NCI-H2196 (cell line): ENCODE data around the gene CLEC3A.
"Not testable (repeated sequence)": the region's sequence is repeated elsewhere in the genome, so short reads cannot be mapped to it uniquely, and the experiment has no call there.

Experiments
- DNase-seq: peaks from one replicate; lab custom pipeline; 2025; ENCODE audit not compliant: unreplicated experiment; lab: John Stamatoyannopoulos, UW

Gene CLEC3A

GRCh38 chr16:78028018-78028417, 5.7 kb downstream of the CLEC3A start:
- no peak for DNase-seq

GRCh38 chr16:78034530-78034929, 12.2 kb downstream of the CLEC3A start:
- DNase-seq, result no peak

DNA sequence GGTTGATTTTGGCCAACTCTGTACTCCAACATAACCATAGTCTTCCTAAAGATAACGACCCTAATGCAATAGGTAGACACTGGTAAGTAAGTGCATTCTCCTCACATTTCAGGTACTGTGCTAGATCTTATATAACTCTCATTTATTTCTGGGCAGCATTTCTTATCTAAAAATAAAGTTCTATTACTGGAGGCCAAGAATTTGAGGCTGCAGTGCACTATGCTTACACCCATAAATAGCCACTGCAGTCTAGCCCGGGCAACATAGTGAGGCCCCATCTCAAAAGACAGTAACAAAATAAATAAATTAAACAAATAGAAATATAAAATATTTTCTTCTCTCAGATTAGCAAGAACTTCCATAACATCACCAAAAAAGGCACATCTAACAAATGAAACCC, 12.7 kb downstream of the CLEC3A start:
- DNase-seq, result no peak

GRCh38 chr16:78040396-78040795, 18.0 kb downstream of the CLEC3A start:
- no peak for DNase-seq

- no peak for DNase-seq
Observed at GRCh38 chr16:78045865-78046581, 23.7 kb downstream of the CLEC3A start.

GRCh38 chr16:78048319-78048718, 26.0 kb downstream of the CLEC3A start:
- no peak for DNase-seq

GRCh38 chr16:78050734-78051400, 28.5 kb downstream of the CLEC3A start:
- no peak for DNase-seq

GRCh38 chr16:78057803-78058564, 35.6 kb downstream of the CLEC3A start:
- DNase-seq, result no peak

GRCh38 chr16:78059806-78060205, 37.5 kb downstream of the CLEC3A start:
- not testable (repeated sequence) for DNase-seq

DNA sequence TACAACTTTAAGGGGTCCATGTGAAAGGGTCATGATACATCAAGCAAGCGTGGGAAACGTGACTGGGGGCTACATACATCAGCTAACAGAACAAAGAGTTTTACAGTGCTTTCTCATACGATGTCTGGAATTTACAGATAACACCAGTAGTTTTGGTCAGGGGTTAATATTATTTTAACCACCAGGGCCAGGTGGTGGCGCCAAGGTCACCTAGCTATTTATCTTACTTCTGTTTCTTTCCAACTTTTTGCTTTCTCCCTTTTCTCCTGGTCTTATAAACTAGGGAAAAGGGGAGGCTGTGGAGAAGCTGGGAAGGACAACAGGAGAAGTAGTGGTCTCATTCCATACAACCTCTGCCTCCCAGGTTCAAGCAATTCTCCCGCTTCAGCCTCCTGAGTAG, 37.9 kb downstream of the CLEC3A start:
- no peak for DNase-seq

- DNase-seq, result no peak
Observed at GRCh38 chr16:78060809-78061208, 38.5 kb downstream of the CLEC3A start.

DNA sequence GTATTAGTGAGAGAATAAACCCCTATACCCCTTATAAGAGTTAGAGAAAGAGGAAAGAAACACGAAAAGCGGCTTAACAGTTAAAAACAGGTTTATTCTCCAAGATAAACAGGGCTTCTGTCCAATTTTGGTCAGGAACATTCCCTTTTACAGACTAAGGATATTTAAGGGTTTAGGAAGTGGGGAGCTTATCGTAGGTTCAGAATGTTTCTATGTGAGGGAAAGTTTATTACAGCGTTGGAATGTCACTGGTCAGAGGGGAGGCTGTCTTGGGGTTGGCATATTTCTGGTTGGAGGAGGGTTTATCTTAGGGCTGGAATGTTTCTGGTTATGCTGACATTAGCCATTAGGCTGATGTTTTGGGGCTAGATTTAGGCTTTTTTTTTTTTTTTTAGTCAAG, 43.0 kb downstream of the CLEC3A start:
- no peak for DNase-seq

- DNase-seq, result no peak
Observed at GRCh38 chr16:78069913-78070312, 47.6 kb downstream of the CLEC3A start.

DNA sequence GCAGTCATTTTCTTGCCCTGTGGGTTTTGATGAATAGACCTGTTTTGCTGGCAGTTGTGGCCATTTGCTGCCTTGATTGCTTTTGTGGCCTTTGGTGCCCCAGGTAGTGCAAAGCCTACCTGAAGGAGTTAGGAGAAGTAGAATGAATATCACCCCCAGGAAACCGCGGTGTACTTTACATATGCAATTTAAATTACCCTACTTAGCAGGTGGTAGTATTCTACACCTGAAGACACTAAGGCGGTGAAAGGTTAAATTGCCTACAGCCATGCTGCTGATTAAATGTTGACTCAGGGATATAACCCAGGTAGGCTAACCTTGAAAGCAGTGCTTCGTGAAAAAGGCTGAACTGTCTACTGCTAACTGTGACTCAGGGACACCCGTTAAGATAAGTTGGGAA, 49.9 kb downstream of the CLEC3A start:
- DNase-seq, result no peak

DNA sequence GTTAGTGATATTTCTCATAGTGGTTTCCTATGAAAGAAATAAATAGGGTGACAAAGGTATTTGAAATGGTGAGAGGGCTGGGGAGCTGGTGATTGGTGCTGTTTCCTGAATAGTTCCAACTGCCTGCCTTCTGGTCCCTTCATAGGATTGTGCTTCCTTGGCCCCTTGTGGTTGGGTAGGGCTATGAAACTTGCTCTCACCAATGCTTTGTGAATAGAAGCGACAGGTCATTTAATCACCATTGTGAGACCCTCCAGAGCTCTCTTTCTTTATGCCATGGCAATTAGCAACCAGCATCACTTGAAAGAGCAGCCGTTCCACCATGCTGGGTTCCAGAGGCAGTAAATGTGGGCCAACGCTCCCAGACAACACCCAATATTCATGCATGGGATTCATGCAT, 53.5 kb downstream of the CLEC3A start:
- no peak for DNase-seq

- DNase-seq, result no peak
Observed at GRCh38 chr16:78081341-78081740, 59.0 kb downstream of the CLEC3A start.
